Fibroblast of lung (primary cell): Measurements from ENCODE around the gene DNM3. TPM values are rescaled to one million over a fixed set of nuclear protein-coding genes. Genes with fewer than 3 reads are reported as not detected.
A peak's percentile ranks its signal among the peaks of the same experiment; 100 is the strongest.

Source experiments
- DNase-seq, 2 donors: peaks; one replicate each; pipeline versions ENCODE4 v3.0.0 to v3.0.0-alpha.2; 2010; ENCODE audit warnings: low read depth in 2 of 2
- H2AFZ ChIP-seq: 2 replicates; pipeline ENCODE4 v1.5.1; 2012; ENCODE audit warnings: low read length, control low read depth, inconsistent platforms
- H3K27ac ChIP-seq: 2 replicates; pipeline ENCODE4 v1.5.1; 2011; ENCODE audit warnings: low read length, control low read depth; ENCODE audit not compliant: insufficient read depth
- H3K27me3 ChIP-seq: 2 replicates; pipeline ENCODE4 v1.5.1; 2011; ENCODE audit warnings: mild to moderate bottlenecking, low read length; ENCODE audit not compliant: control insufficient read depth, insufficient read depth
- H3K36me3 ChIP-seq: 2 replicates; pipeline ENCODE4 v1.5.1; 2011; ENCODE audit warnings: low read length; ENCODE audit not compliant: control insufficient read depth, insufficient read depth
- H3K4me1 ChIP-seq: 2 replicates; pipeline ENCODE4 v1.5.1; 2011; ENCODE audit warnings: low read length; ENCODE audit not compliant: control insufficient read depth, insufficient read depth; ENCODE audit errors: extremely low read depth
- H3K4me2 ChIP-seq: 2 replicates; pipeline ENCODE4 v1.5.1; 2011; ENCODE audit warnings: low read length, control low read depth; ENCODE audit not compliant: insufficient read depth; ENCODE audit errors: extremely low read depth
- H3K4me3 ChIP-seq, 4 experiments: fragments of 200-600 bp in 1 of 4; sonication (generic) in 1 of 4; replicated peaks in 1 of 4; 2 replicates each; pipeline ENCODE4 v1.5.1; 2011 to 2016; ENCODE audit warnings: low read length in 4 of 4, low read depth in 3 of 4, mild to moderate bottlenecking in 3 of 4, control low read depth in 2 of 4, inconsistent platforms in 1 of 4, mixed read lengths in 1 of 4; ENCODE audit not compliant: insufficient read depth in 1 of 4; ENCODE audit errors: control extremely low read depth in 1 of 4
- H3K79me2 ChIP-seq: 2 replicates; pipeline ENCODE4 v1.5.1; 2012; ENCODE audit warnings: mild to moderate bottlenecking, low read length, inconsistent platforms; ENCODE audit not compliant: control insufficient read depth, insufficient read depth
- H3K9ac ChIP-seq: 2 replicates; pipeline ENCODE4 v1.5.1; 2011; ENCODE audit warnings: mild to moderate bottlenecking, low read length, control low read depth; ENCODE audit not compliant: insufficient read depth
- H3K9me3 ChIP-seq: 2 replicates; pipeline ENCODE4 v1.5.1; 2012; ENCODE audit warnings: low read depth, low read length; ENCODE audit not compliant: control insufficient read depth, insufficient read depth
- H4K20me1 ChIP-seq: 2 replicates; pipeline ENCODE4 v1.5.1; 2011; ENCODE audit warnings: low read length; ENCODE audit not compliant: control insufficient read depth, insufficient read depth; ENCODE audit errors: extremely low read depth
- CTCF ChIP-seq, 2 donors: IDR thresholded peaks in 1 of 2; conservative IDR thresholded peaks in 1 of 2; 1 replicate in 1 of 2; 2 replicates in 1 of 2; pipeline ENCODE4 v1.5.1; 2011 to 2012; ENCODE audit warnings: low read length in 2 of 2, control low read depth in 1 of 2, inconsistent platforms in 1 of 2, low read depth in 1 of 2, mild to moderate bottlenecking in 1 of 2
- EZH2 ChIP-seq: IDR thresholded peaks from 2 replicates; pipeline ENCODE4 v1.5.1; 2012; ENCODE audit warnings: low read length, control low read depth, mild to moderate bottlenecking; ENCODE audit errors: missing control alignments
- polyA plus RNA-seq, 2 donors: library from polyadenylated mRNA; depleted of rRNA in 1 of 2; stranded (reverse) in 1 of 2; unstranded in 1 of 2; fragments of >200 nt; gene quantifications; 2 replicates each; pipeline ENCODE4 v1.2.1, GENCODE V29; 2011 to 2012; ENCODE audit warnings: missing spikeins in 1 of 2
- total RNA-seq: library from RNA; depleted of rRNA; stranded (reverse); fragments of >200 nt; gene quantifications from 2 replicates; pipeline ENCODE4 v1.2.1, GENCODE V29; 2014

The DNM3 gene
- total and polyA plus RNA-seq, 2 donors (not counting 1 experiment from before 2014, with no cell fraction given), result 1.6 to 3.6 TPM

GRCh38 chr1:172246521-172247390 is 405.5 kb downstream of the DNM3 start:
- Histone ChIP-seq H3K27me3 (no peaks in the 10 kb centered on the region), H3K79me2 (no peaks in the 10 kb centered on the region), H4K20me1 (no peaks in the 10 kb centered on the region), H3K27ac (no peak overlapping the region), H3K9me3 (no peaks in the 10 kb centered on the region), H3K4me3 (no peak overlapping the region), H3K4me2 (no peak overlapping the region), H3K4me1 (no peaks in the 10 kb centered on the region), H2AFZ (no peak overlapping the region), H3K36me3 (no peaks in the 10 kb centered on the region), H3K9ac (no peak overlapping the region)
- peak in 1 of 2 donors; percentile 55 for DNase-seq
- TF ChIP-seq EZH2 (no peak), CTCF (conservative IDR thresholded peaks at IDR 0.05 in 1 of 2, IDR thresholded peaks at IDR 0.05 in 1 of 2; ENCODE audit: low read depth in 1 of 2, low read length in 2 of 2) (no peak)

GRCh38 chr1:172251486-172251885 is 410.2 kb downstream of the DNM3 start:
- DNase-seq, result no peak
- H3K9ac ChIP-seq, result no peak overlapping the region
- no peak overlapping the region for H2AFZ ChIP-seq
- H3K4me3 ChIP-seq, result no peak overlapping the region
- no peaks in the 10 kb centered on the region for H4K20me1 ChIP-seq
- no peak overlapping the region for H3K27ac ChIP-seq
- H3K79me2 ChIP-seq, result no peaks in the 10 kb centered on the region
- H3K9me3 ChIP-seq, result no peaks in the 10 kb centered on the region
- H3K4me1 ChIP-seq, result peaks cover 4% of the 10 kb centered on the region
- no peak for TF ChIP-seq CTCF (conservative IDR thresholded peaks at IDR 0.05 in 1 of 2, IDR thresholded peaks at IDR 0.05 in 1 of 2; ENCODE audit: low read depth in 1 of 2, low read length in 2 of 2)
- no peak for TF ChIP-seq EZH2
- no peaks in the 10 kb centered on the region for H3K27me3 ChIP-seq
- H3K4me2 ChIP-seq, result no peak overlapping the region
- no peaks in the 10 kb centered on the region for H3K36me3 ChIP-seq

GRCh38 chr1:172252321-172252720 is 411.0 kb downstream of the DNM3 start:
- no peaks in the 10 kb centered on the region for H3K9me3 ChIP-seq
- H2AFZ ChIP-seq, result no peak overlapping the region
- no peak overlapping the region for H3K4me3 ChIP-seq
- TF ChIP-seq CTCF (conservative IDR thresholded peaks at IDR 0.05 in 1 of 2, IDR thresholded peaks at IDR 0.05 in 1 of 2; ENCODE audit: low read depth in 1 of 2, low read length in 2 of 2), result no peak
- TF ChIP-seq EZH2, result no peak
- H3K27ac ChIP-seq, result no peak overlapping the region
- H3K4me1 ChIP-seq, result peaks cover 4% of the 10 kb centered on the region
- H3K27me3 ChIP-seq, result no peaks in the 10 kb centered on the region
- no peak for DNase-seq
- no peaks in the 10 kb centered on the region for H3K36me3 ChIP-seq
- no peak overlapping the region for H3K4me2 ChIP-seq
- H3K79me2 ChIP-seq, result no peaks in the 10 kb centered on the region
- H4K20me1 ChIP-seq, result no peaks in the 10 kb centered on the region
- no peak overlapping the region for H3K9ac ChIP-seq
